Measurements from ENCODE around the gene ADAMTS17.

Gene ADAMTS17

GRCh38 chr15:99970891-99971430, 370.8 kb downstream of the ADAMTS17 start:
- Histone ChIP-seq H3K36me3 (ENCODE audit: control insufficient read depth, low read length) (no peaks in the 10 kb centered on the region), H3K4me3 (ENCODE audit: low read length) (no peak overlapping the region), H3K9me2 (replicated peaks; ENCODE audit: control insufficient read depth, low read length) (no peaks in the 10 kb centered on the region), H3K4me1 (ENCODE audit: control insufficient read depth, low read length) (no peaks in the 10 kb centered on the region), H3K27me3 (ENCODE audit: control insufficient read depth, low read length) (no peaks in the 10 kb centered on the region), H3K27ac (ENCODE audit: low read depth, low read length) (no peak overlapping the region), H3K4me2 (ENCODE audit: low read length) (no peak overlapping the region), H3F3A (ENCODE audit: control insufficient read depth, insufficient read depth) (no peaks in the 10 kb centered on the region), H3K79me2 (ENCODE audit: control insufficient read depth, low read length) (no peaks in the 10 kb centered on the region), H3K9me3 (ENCODE audit: control insufficient read depth, insufficient read depth, low read length) (no peaks in the 10 kb centered on the region), H4K20me1 (ENCODE audit: control insufficient read depth, insufficient read depth, low read depth, low read length) (no peaks in the 10 kb centered on the region)
- TF ChIP-seq CTCF (IDR thresholded peaks at IDR 0.05; ENCODE audit: low read depth, low read length, poor library complexity, severe bottlenecking) (no peak), EZH2phosphoT487 (IDR thresholded peaks at IDR 0.05; ENCODE audit: borderline replicate concordance, low read length) (no peak)

- Histone ChIP-seq H3K9me2 (replicated peaks; ENCODE audit: control insufficient read depth, low read length) (no peaks in the 10 kb centered on the region), H3K4me2 (ENCODE audit: low read length) (no peak overlapping the region), H3F3A (ENCODE audit: control insufficient read depth, insufficient read depth) (no peaks in the 10 kb centered on the region), H3K36me3 (ENCODE audit: control insufficient read depth, low read length) (no peaks in the 10 kb centered on the region), H3K9me3 (ENCODE audit: control insufficient read depth, insufficient read depth, low read length) (no peaks in the 10 kb centered on the region), H3K4me1 (ENCODE audit: control insufficient read depth, low read length) (no peaks in the 10 kb centered on the region), H3K4me3 (ENCODE audit: low read length) (no peak overlapping the region), H4K20me1 (ENCODE audit: control insufficient read depth, insufficient read depth, low read depth, low read length) (no peaks in the 10 kb centered on the region), H3K79me2 (ENCODE audit: control insufficient read depth, low read length) (no peaks in the 10 kb centered on the region), H3K27me3 (ENCODE audit: control insufficient read depth, low read length) (no peaks in the 10 kb centered on the region), H3K27ac (ENCODE audit: low read depth, low read length) (no peak overlapping the region)
- TF ChIP-seq EZH2phosphoT487 (IDR thresholded peaks at IDR 0.05; ENCODE audit: borderline replicate concordance, low read length) (no peak), CTCF (IDR thresholded peaks at IDR 0.05; ENCODE audit: low read depth, low read length, poor library complexity, severe bottlenecking) (no peak)
These were observed 372.4 kb downstream of the ADAMTS17 start for GRCh38 chr15:99969261-99969920.

- Histone ChIP-seq H3K9me2 (replicated peaks; ENCODE audit: control insufficient read depth, low read length) (no peaks in the 10 kb centered on the region), H3K9me3 (ENCODE audit: control insufficient read depth, insufficient read depth, low read length) (no peaks in the 10 kb centered on the region), H3K27ac (ENCODE audit: low read depth, low read length) (no peak overlapping the region), H3K36me3 (ENCODE audit: control insufficient read depth, low read length) (no peaks in the 10 kb centered on the region), H3K4me3 (ENCODE audit: low read length) (no peak overlapping the region), H3K27me3 (ENCODE audit: control insufficient read depth, low read length) (no peaks in the 10 kb centered on the region), H3F3A (ENCODE audit: control insufficient read depth, insufficient read depth) (no peaks in the 10 kb centered on the region), H3K4me2 (ENCODE audit: low read length) (no peak overlapping the region), H4K20me1 (ENCODE audit: control insufficient read depth, insufficient read depth, low read depth, low read length) (no peaks in the 10 kb centered on the region), H3K79me2 (ENCODE audit: control insufficient read depth, low read length) (no peaks in the 10 kb centered on the region), H3K4me1 (ENCODE audit: control insufficient read depth, low read length) (no peaks in the 10 kb centered on the region)
- TF ChIP-seq CTCF (IDR thresholded peaks at IDR 0.05; ENCODE audit: low read depth, low read length, poor library complexity, severe bottlenecking), result no peak
- TF ChIP-seq EZH2phosphoT487 (IDR thresholded peaks at IDR 0.05; ENCODE audit: borderline replicate concordance, low read length), result no peak
These were observed 373.9 kb downstream of the ADAMTS17 start for GRCh38 chr15:99967841-99968371.

Measured in DOHH2 (cell line).